ENCODE measurements around the gene SKI. TPM values are rescaled to one million over a fixed set of nuclear protein-coding genes. Genes with fewer than 3 reads are reported as not detected.
A peak's percentile ranks its signal among the peaks of the same experiment; 100 is the strongest.

The SKI gene
- total and polyA plus RNA-seq, 2 experiments from 2014 or later = 5.1 to 21.9 TPM

DNA sequence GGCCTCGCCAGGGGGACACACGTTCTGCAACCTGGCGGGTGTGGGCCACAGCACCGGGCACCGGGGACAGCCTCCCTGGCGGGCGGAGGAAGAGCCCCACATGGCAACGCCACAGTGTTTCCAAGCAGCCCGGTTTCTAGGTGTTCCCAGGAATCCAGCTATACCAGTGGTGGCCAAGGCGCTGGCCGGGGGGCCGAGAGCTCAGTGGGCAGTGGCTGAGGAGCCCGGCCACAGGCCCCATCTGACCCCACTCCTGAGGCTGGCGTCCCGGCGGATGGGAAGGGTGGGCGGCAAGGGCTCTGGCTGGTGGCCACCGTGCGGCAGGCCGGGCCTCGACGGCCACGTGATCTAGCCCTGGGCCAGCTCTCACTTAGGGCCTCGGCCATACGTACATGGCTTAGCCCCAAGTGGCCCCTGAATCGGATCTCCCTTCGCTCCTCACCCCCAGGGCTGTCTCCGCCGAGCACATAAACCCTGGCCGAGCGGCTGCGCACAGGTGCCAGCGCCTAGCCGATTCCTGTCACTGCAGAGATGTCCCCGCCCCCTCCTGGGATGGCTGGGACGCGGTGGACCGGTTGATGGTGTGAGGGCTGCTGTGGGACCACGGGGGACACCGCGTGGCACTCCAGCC is 94.6 kb downstream of the SKI start:
- WGBS (ENCODE audit: low lambda C conversion rate, missing lambda C conversion rate) = 77% methylated on average over 41 of the region's 41 CpGs
- Histone ChIP-seq H3K27ac (peak overlapping the region; percentile 97), H3K9me2 (replicated peaks; ENCODE audit: insufficient read depth) (no peaks in the 10 kb centered on the region), H3K9me3 (ENCODE audit: low read depth) (no peaks in the 10 kb centered on the region), H2AFZ (no peak overlapping the region), H3K36me3 (replicated peaks; ENCODE audit: insufficient read depth, low read depth) (no peaks in the 10 kb centered on the region), H3K27me3 (no peaks in the 10 kb centered on the region), H3K4me3 (no peak overlapping the region), H3K79me2 (no peaks in the 10 kb centered on the region), H3K4me1 (ENCODE audit: insufficient read depth) (peaks cover 28% of the 10 kb centered on the region), H3K4me2 (peak overlapping the region; percentile 59), H4K20me1 (ENCODE audit: insufficient read depth, poor library complexity, severe bottlenecking) (no peaks in the 10 kb centered on the region)
- DNase-seq (ENCODE audit: low spot score) = peak; percentile 61
- TF ChIP-seq EZH2 (IDR thresholded peaks at IDR 0.05; ENCODE audit: borderline replicate concordance) = no peak
- TF ChIP-seq, protein P1, sequence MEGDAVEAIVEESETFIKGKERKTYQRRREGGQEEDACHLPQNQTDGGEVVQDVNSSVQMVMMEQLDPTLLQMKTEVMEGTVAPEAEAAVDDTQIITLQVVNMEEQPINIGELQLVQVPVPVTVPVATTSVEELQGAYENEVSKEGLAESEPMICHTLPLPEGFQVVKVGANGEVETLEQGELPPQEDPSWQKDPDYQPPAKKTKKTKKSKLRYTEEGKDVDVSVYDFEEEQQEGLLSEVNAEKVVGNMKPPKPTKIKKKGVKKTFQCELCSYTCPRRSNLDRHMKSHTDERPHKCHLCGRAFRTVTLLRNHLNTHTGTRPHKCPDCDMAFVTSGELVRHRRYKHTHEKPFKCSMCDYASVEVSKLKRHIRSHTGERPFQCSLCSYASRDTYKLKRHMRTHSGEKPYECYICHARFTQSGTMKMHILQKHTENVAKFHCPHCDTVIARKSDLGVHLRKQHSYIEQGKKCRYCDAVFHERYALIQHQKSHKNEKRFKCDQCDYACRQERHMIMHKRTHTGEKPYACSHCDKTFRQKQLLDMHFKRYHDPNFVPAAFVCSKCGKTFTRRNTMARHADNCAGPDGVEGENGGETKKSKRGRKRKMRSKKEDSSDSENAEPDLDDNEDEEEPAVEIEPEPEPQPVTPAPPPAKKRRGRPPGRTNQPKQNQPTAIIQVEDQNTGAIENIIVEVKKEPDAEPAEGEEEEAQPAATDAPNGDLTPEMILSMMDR (IDR thresholded peaks at IDR 0.05; ENCODE audit: poor library complexity) = no peak

- Histone ChIP-seq H3K4me2 (no peak overlapping the region), H3K4me3 (no peak overlapping the region), H3K4me1 (ENCODE audit: insufficient read depth) (peaks cover 28% of the 10 kb centered on the region), H3K9me2 (replicated peaks; ENCODE audit: insufficient read depth) (no peaks in the 10 kb centered on the region), H3K27ac (peak overlapping the region; percentile 97), H2AFZ (no peak overlapping the region), H3K27me3 (no peaks in the 10 kb centered on the region), H3K36me3 (replicated peaks; ENCODE audit: insufficient read depth, low read depth) (no peaks in the 10 kb centered on the region), H3K9me3 (ENCODE audit: low read depth) (no peaks in the 10 kb centered on the region), H3K79me2 (no peaks in the 10 kb centered on the region), H4K20me1 (ENCODE audit: insufficient read depth, poor library complexity, severe bottlenecking) (no peaks in the 10 kb centered on the region)
- DNase-seq (ENCODE audit: low spot score) = no peak
- 93% methylated on average over 15 of the region's 16 CpGs for WGBS (ENCODE audit: low lambda C conversion rate, missing lambda C conversion rate)
- TF ChIP-seq, protein P1 (IDR thresholded peaks at IDR 0.05; ENCODE audit: poor library complexity) = no peak
- TF ChIP-seq EZH2 (IDR thresholded peaks at IDR 0.05; ENCODE audit: borderline replicate concordance) (no peak), EZH2phosphoT487 (IDR thresholded peaks at IDR 0.05; ENCODE audit: low read depth, severe bottlenecking, unreplicated experiment) (no peak)
Observed at GRCh38 chr1:2323451-2323974, 95.4 kb downstream of the SKI start.

DNA sequence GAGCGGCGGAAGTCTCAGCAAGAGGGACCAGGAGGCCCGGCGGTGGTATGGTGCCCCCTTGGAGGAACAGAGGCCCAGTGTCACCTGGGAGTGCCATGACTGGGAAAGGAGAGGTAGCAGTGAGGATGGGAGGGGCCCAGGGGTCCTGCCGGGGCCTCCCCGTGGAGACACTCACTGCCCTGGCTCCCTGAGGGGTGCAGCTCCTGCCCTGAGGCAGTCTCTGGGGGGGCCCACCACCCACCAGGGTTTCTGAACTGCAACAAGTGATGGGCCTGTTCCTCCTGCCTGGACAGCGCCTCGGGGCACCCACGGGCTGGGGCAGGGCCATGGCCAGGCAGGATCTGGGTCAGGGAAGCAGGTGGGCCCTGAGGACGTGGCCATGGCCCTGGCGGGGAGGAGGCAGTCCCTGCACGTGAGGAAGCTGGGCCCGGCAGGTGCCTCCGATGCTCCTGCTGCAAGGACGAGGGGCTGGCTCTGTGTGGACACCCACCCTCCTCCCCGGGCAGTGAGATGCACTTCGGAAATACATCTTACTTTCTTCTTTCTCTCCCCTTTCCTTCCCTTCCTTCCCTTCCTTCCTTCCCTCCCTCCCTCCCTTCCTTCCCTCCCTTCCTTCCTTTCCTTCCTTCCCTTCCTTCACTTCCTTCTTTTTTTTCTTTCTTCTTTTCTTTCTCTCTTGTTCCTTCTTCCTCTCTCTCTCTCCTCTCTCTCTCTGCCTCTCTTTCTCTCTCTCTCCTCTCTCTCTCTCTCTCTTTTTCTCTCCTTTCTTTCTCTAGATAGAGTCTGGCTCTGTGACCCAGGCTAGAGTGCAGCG is 96.6 kb downstream of the SKI start:
- Histone ChIP-seq H2AFZ (no peak overlapping the region), H3K36me3 (replicated peaks; ENCODE audit: insufficient read depth, low read depth) (no peaks in the 10 kb centered on the region), H3K9me2 (replicated peaks; ENCODE audit: insufficient read depth) (no peaks in the 10 kb centered on the region), H4K20me1 (ENCODE audit: insufficient read depth, poor library complexity, severe bottlenecking) (no peaks in the 10 kb centered on the region), H3K79me2 (no peaks in the 10 kb centered on the region), H3K4me2 (no peak overlapping the region), H3K4me1 (ENCODE audit: insufficient read depth) (peaks cover 28% of the 10 kb centered on the region), H3K27ac (no peak overlapping the region), H3K4me3 (no peak overlapping the region), H3K9me3 (ENCODE audit: low read depth) (no peaks in the 10 kb centered on the region), H3K27me3 (no peaks in the 10 kb centered on the region)
- no peak for TF ChIP-seq EZH2 (IDR thresholded peaks at IDR 0.05; ENCODE audit: borderline replicate concordance)
- no peak for TF ChIP-seq EZH2phosphoT487 (IDR thresholded peaks at IDR 0.05; ENCODE audit: low read depth, severe bottlenecking, unreplicated experiment)
- TF ChIP-seq, protein P1 (IDR thresholded peaks at IDR 0.05; ENCODE audit: poor library complexity) = no peak
- no peak for DNase-seq (ENCODE audit: low spot score)
- WGBS (ENCODE audit: low lambda C conversion rate, missing lambda C conversion rate) = 85% methylated on average over 9 of the region's 18 CpGs
